GM23248 (cell line): ENCODE results near the gene NPSR1.

Experiments used
- EZH2 ChIP-seq: fragments of 200-600 bp; sonication (generic); IDR thresholded peaks from 2 replicates; pipeline ENCODE4 v1.6.1; 2018; ENCODE audit warnings: antibody characterized with exemption, mild to moderate bottlenecking; ENCODE audit not compliant: insufficient read depth, poor library complexity, severe bottlenecking
- EZH2phosphoT487 ChIP-seq: fragments of 200-600 bp; sonication (generic); IDR thresholded peaks from 2 replicates; pipeline ENCODE4 v1.6.1; 2018; ENCODE audit warnings: antibody characterized with exemption, moderate library complexity, mild to moderate bottlenecking, low read depth; ENCODE audit not compliant: insufficient read depth

DNA sequence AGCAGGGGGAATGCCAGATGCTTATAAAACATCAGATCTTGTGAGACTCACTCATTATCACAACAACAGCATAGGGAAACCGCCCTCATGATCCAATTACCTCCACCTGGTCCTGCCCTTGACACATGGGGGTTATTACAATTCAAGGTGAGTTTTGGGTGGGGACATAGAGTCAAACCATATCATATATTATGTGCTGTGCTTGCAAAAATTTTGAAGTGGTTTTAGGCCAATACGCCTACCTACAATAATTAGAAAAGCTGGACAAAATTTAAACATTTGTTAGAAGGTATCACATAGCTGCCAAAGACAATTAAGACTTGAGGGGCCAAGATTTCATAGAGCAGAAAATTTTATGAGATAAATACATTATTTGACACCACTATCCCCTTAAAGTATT lies 29.5 kb downstream of the NPSR1 start:
- TF ChIP-seq EZH2phosphoT487 = no peak
- no peak for TF ChIP-seq EZH2
